ENCODE data around the gene MAP7. TPM values are rescaled to one million over a fixed set of nuclear protein-coding genes. Genes with fewer than 3 reads are reported as not detected.

MAP7 gene
- total RNA-seq, 2 experiments from 2014 or later, result 0.31 to 0.45 TPM

GRCh38 chr6:136477548-136477947 is 72.7 kb downstream of the MAP7 start:
- ChIA-PET POLR2A (no interaction called here), CTCF (no interaction called here)
- no peaks in the 10 kb centered on the region for H3K9me3 Mint-ChIP-seq (ENCODE audit: insufficient read depth)

GRCh38 chr6:136475686-136476085 is 74.5 kb downstream of the MAP7 start:
- ChIA-PET POLR2A (no interaction called here), CTCF (no interaction called here)
- Mint-ChIP-seq H3K27me3 (ENCODE audit: low read depth) (peaks cover 13% of the 10 kb centered on the region), H3K4me1 (ENCODE audit: low read depth) (no peaks in the 10 kb centered on the region), H3K9me3 (ENCODE audit: insufficient read depth) (no peaks in the 10 kb centered on the region), H3K4me3 (no peak overlapping the region), H3K27ac (no peak overlapping the region), H3K36me3 (ENCODE audit: low read depth) (no peaks in the 10 kb centered on the region)
- DNase-seq, result no peak
- no peak for ATAC-seq

More at GRCh38 chr6:136477548-136477947, 72.7 kb downstream of the MAP7 start:
- Mint-ChIP-seq H3K27me3 (ENCODE audit: low read depth) (peaks cover 16% of the 10 kb centered on the region), H3K27ac (no peak overlapping the region), H3K36me3 (ENCODE audit: low read depth) (no peaks in the 10 kb centered on the region), H3K4me1 (ENCODE audit: low read depth) (no peaks in the 10 kb centered on the region), H3K4me3 (no peak overlapping the region)
- DNase-seq (no peak), ATAC-seq (no peak)

GRCh38 chr6:136474241-136474640 is 76.0 kb downstream of the MAP7 start:
- no peak overlapping the region for H3K4me3 Mint-ChIP-seq
- no peak overlapping the region for H3K27ac Mint-ChIP-seq
- peaks cover 11% of the 10 kb centered on the region for H3K27me3 Mint-ChIP-seq (ENCODE audit: low read depth)
- no peaks in the 10 kb centered on the region for H3K4me1 Mint-ChIP-seq (ENCODE audit: low read depth)
- POLR2A ChIA-PET, result no interaction called here
- no peaks in the 10 kb centered on the region for H3K36me3 Mint-ChIP-seq (ENCODE audit: low read depth)
- no peak for DNase-seq
- CTCF ChIA-PET, result no interaction called here
- no peaks in the 10 kb centered on the region for H3K9me3 Mint-ChIP-seq (ENCODE audit: insufficient read depth)
- ATAC-seq, result no peak

- POLR2A ChIA-PET, result no interaction called here
- Mint-ChIP-seq H3K9me3 (ENCODE audit: insufficient read depth) (no peaks in the 10 kb centered on the region), H3K4me3 (no peak overlapping the region), H3K4me1 (ENCODE audit: low read depth) (no peaks in the 10 kb centered on the region), H3K27me3 (ENCODE audit: low read depth) (peaks cover 4% of the 10 kb centered on the region), H3K27ac (no peak overlapping the region), H3K36me3 (ENCODE audit: low read depth) (no peaks in the 10 kb centered on the region)
- ATAC-seq (no peak), DNase-seq (no peak)
- CTCF ChIA-PET, result no interaction called here
These were observed 78.3 kb downstream of the MAP7 start for GRCh38 chr6:136471922-136472321.

- Mint-ChIP-seq H3K27me3 (ENCODE audit: low read depth) (peaks cover 6% of the 10 kb centered on the region), H3K4me3 (no peak overlapping the region), H3K27ac (no peak overlapping the region), H3K4me1 (ENCODE audit: low read depth) (no peaks in the 10 kb centered on the region), H3K9me3 (ENCODE audit: insufficient read depth) (no peaks in the 10 kb centered on the region), H3K36me3 (ENCODE audit: low read depth) (no peaks in the 10 kb centered on the region)
- ChIA-PET POLR2A (no interaction called here), CTCF (no interaction called here)
- no peak for DNase-seq
- ATAC-seq, result no peak
These were observed 78.8 kb downstream of the MAP7 start for GRCh38 chr6:136471372-136471771.

GRCh38 chr6:136470044-136470443 is 80.2 kb downstream of the MAP7 start:
- POLR2A ChIA-PET, result no interaction called here
- Mint-ChIP-seq H3K27ac (no peak overlapping the region), H3K4me3 (no peak overlapping the region), H3K9me3 (ENCODE audit: insufficient read depth) (no peaks in the 10 kb centered on the region), H3K4me1 (ENCODE audit: low read depth) (no peaks in the 10 kb centered on the region), H3K27me3 (ENCODE audit: low read depth) (peaks cover 6% of the 10 kb centered on the region), H3K36me3 (ENCODE audit: low read depth) (no peaks in the 10 kb centered on the region)
- DNase-seq, result no peak
- CTCF ChIA-PET, result no interaction called here
- ATAC-seq, result no peak

- DNase-seq (no peak), ATAC-seq (no peak)
- POLR2A ChIA-PET, result no interaction called here
- Mint-ChIP-seq H3K27ac (no peak overlapping the region), H3K9me3 (ENCODE audit: insufficient read depth) (no peaks in the 10 kb centered on the region), H3K4me3 (no peak overlapping the region), H3K4me1 (ENCODE audit: low read depth) (peaks cover 5% of the 10 kb centered on the region), H3K36me3 (ENCODE audit: low read depth) (no peaks in the 10 kb centered on the region), H3K27me3 (ENCODE audit: low read depth) (peaks cover 9% of the 10 kb centered on the region)
- CTCF ChIA-PET, result no interaction called here
These were observed 81.1 kb downstream of the MAP7 start for GRCh38 chr6:136469154-136469553.

- no peaks in the 10 kb centered on the region for H3K9me3 Mint-ChIP-seq (ENCODE audit: insufficient read depth)
- ATAC-seq, result no peak
- POLR2A ChIA-PET, result no interaction called here
These were observed 81.5 kb downstream of the MAP7 start for GRCh38 chr6:136468711-136469110.

GRCh38 chr6:136467186-136467585 is 83.0 kb downstream of the MAP7 start:
- peaks cover 11% of the 10 kb centered on the region for H3K27me3 Mint-ChIP-seq (ENCODE audit: low read depth)
- no peaks in the 10 kb centered on the region for H3K36me3 Mint-ChIP-seq (ENCODE audit: low read depth)
- CTCF ChIA-PET, result no interaction called here
- POLR2A ChIA-PET, result no interaction called here
- no peak overlapping the region for H3K4me3 Mint-ChIP-seq
- peaks cover 11% of the 10 kb centered on the region for H3K4me1 Mint-ChIP-seq (ENCODE audit: low read depth)
- H3K27ac Mint-ChIP-seq, result no peak overlapping the region
- ATAC-seq (no peak), DNase-seq (no peak)
- no peaks in the 10 kb centered on the region for H3K9me3 Mint-ChIP-seq (ENCODE audit: insufficient read depth)

More at GRCh38 chr6:136468711-136469110, 81.5 kb downstream of the MAP7 start:
- Mint-ChIP-seq H3K4me1 (ENCODE audit: low read depth) (peaks cover 9% of the 10 kb centered on the region), H3K36me3 (ENCODE audit: low read depth) (no peaks in the 10 kb centered on the region), H3K27me3 (ENCODE audit: low read depth) (peaks cover 13% of the 10 kb centered on the region), H3K4me3 (no peak overlapping the region), H3K27ac (no peak overlapping the region)
- no peak for DNase-seq
- CTCF ChIA-PET, result no interaction called here

- Mint-ChIP-seq H3K27ac (no peak overlapping the region), H3K9me3 (ENCODE audit: insufficient read depth) (no peaks in the 10 kb centered on the region), H3K4me3 (no peak overlapping the region), H3K4me1 (ENCODE audit: low read depth) (peaks cover 11% of the 10 kb centered on the region), H3K36me3 (ENCODE audit: low read depth) (no peaks in the 10 kb centered on the region), H3K27me3 (ENCODE audit: low read depth) (peaks cover 11% of the 10 kb centered on the region)
- ChIA-PET CTCF (no interaction called here), POLR2A (no interaction called here)
- DNase-seq (no peak), ATAC-seq (no peak)
These were observed 83.4 kb downstream of the MAP7 start for GRCh38 chr6:136466777-136467176.

GRCh38 chr6:136465766-136466303 is 84.4 kb downstream of the MAP7 start:
- H3K4me3 Mint-ChIP-seq, result no peak overlapping the region
- no peak overlapping the region for H3K27ac Mint-ChIP-seq
- DNase-seq (no peak), ATAC-seq (no peak)
- no peaks in the 10 kb centered on the region for H3K9me3 Mint-ChIP-seq (ENCODE audit: insufficient read depth)
- ChIA-PET POLR2A (no interaction called here), CTCF (no interaction called here)
- peaks cover 11% of the 10 kb centered on the region for H3K4me1 Mint-ChIP-seq (ENCODE audit: low read depth)
- H3K27me3 Mint-ChIP-seq (ENCODE audit: low read depth), result peaks cover 11% of the 10 kb centered on the region
- no peaks in the 10 kb centered on the region for H3K36me3 Mint-ChIP-seq (ENCODE audit: low read depth)

- H3K27me3 Mint-ChIP-seq (ENCODE audit: low read depth), result peaks cover 16% of the 10 kb centered on the region
- no peak overlapping the region for H3K4me3 Mint-ChIP-seq
- H3K4me1 Mint-ChIP-seq (ENCODE audit: low read depth), result peaks cover 11% of the 10 kb centered on the region
- H3K9me3 Mint-ChIP-seq (ENCODE audit: insufficient read depth), result no peaks in the 10 kb centered on the region
- CTCF ChIA-PET, result no interaction called here
- ATAC-seq (no peak), DNase-seq (no peak)
- H3K36me3 Mint-ChIP-seq (ENCODE audit: low read depth), result no peaks in the 10 kb centered on the region
- no peak overlapping the region for H3K27ac Mint-ChIP-seq
- POLR2A ChIA-PET, result no interaction called here
These were observed 85.3 kb downstream of the MAP7 start for GRCh38 chr6:136464874-136465273.

- H3K27ac Mint-ChIP-seq, result no peak overlapping the region
- ChIA-PET POLR2A (no interaction called here), CTCF (no interaction called here)
- H3K36me3 Mint-ChIP-seq (ENCODE audit: low read depth), result no peaks in the 10 kb centered on the region
- H3K4me1 Mint-ChIP-seq (ENCODE audit: low read depth), result peaks cover 11% of the 10 kb centered on the region
- ATAC-seq (no peak), DNase-seq (no peak)
- no peaks in the 10 kb centered on the region for H3K9me3 Mint-ChIP-seq (ENCODE audit: insufficient read depth)
- H3K27me3 Mint-ChIP-seq (ENCODE audit: low read depth), result peaks cover 19% of the 10 kb centered on the region
- no peak overlapping the region for H3K4me3 Mint-ChIP-seq
These were observed 86.1 kb downstream of the MAP7 start for GRCh38 chr6:136464148-136464547.
